BJ (cell line): ENCODE data around the gene HERC5. TPM values are rescaled to one million over a fixed set of nuclear protein-coding genes. Genes with fewer than 3 reads are reported as not detected.

ENCODE experiments used
- CTCF ChIA-PET: fragments of 350-600 bp; formaldehyde crosslinking; extraction: SDS; loops from one replicate; lab custom pipeline; 2021; ENCODE audit warnings: antibody characterized with exemption, inconsistent platforms; lab: Yijun Ruan, JAX
- POLR2A ChIA-PET: fragments of 300-600 bp; sonication (Branson Sonifier 250); formaldehyde crosslinking; extraction: SDS; loops from one replicate; lab custom pipeline; 2021; ENCODE audit warnings: antibody characterized with exemption; lab: Charles Lee
- DNase-seq: peaks from one replicate; pipeline ENCODE4 v3.0.0-alpha.2; 2011; ENCODE audit warnings: low read depth
- H3K27me3 ChIP-seq: 2 replicates; pipeline ENCODE4 v1.6.0; 2011; ENCODE audit warnings: low read length; ENCODE audit not compliant: control insufficient read depth, insufficient read depth
- H3K36me3 ChIP-seq: 2 replicates; pipeline ENCODE4 v1.5.1; 2011; ENCODE audit warnings: low read length; ENCODE audit not compliant: control insufficient read depth, insufficient read depth
- H3K4me3 ChIP-seq: 2 replicates; pipeline ENCODE4 v1.5.1; 2011; ENCODE audit warnings: low read depth, mild to moderate bottlenecking, control low read depth, low read length
- polyA plus RNA-seq: library from polyadenylated mRNA; depleted of rRNA; stranded (reverse); fragments of >200 nt; gene quantifications from 2 replicates; pipeline ENCODE4 v1.2.3, GENCODE V29; 2011
- TF ChIP-seq, protein P1 (sequence below): IDR thresholded peaks from 2 replicates; pipeline ENCODE4 v1.5.1; 2011; ENCODE audit warnings: low read depth, mild to moderate bottlenecking, control low read depth, inconsistent platforms, low read length, moderate library complexity; ENCODE audit not compliant: insufficient read depth

Gene HERC5
- polyA plus RNA-seq, 1 experiment, result 0.05 TPM

DNA sequence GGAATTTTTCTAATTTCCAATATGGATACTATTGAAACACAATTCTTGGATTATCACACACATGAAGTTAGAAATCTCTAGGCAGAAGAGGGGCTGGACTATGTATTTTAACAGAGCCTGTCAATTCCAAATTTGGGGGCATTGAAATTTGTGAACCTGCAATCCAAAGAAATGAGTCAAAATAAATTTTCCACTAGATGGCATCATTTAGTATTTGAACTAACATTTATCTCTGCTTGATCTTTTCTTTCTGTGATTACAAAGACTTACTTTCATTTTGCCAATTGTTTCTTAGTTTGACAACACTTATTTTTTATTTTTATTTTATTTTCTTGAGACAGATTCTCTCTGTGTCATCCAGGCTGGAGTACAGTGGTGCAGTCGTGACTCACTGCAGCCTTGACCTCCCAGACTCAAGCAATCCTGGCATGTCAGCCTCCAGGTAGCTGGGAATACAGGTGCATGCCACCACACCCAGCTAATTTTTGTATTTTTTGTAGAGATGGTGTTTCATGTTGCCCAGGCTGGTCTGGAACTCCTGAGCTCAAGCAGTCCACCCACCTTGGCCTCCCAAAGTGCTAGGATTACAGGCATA lies 69.4 kb downstream of the HERC5 start:
- no peak for DNase-seq
- CTCF ChIA-PET, result interaction anchor here (0.6 to 1.7 kb wide), 5 partner anchors 13 to 498 kb away, joined by 3 to 11 read pairs (median 4); no protein-coding TSS in a partner anchor
- POLR2A ChIA-PET, result interaction anchor here (0.7 kb wide), 1 partner anchor 122 kb away, joined by 12 read pairs; no protein-coding TSS in a partner anchor
- H3K27me3 ChIP-seq, result no peaks in the 10 kb centered on the region
- H3K36me3 ChIP-seq, result 0 out of 2 replicates have a peak, but pooled peaks cover 2% of the 10 kb centered on the region
- no peak overlapping the region for H3K4me3 ChIP-seq
- TF ChIP-seq, protein P1, sequence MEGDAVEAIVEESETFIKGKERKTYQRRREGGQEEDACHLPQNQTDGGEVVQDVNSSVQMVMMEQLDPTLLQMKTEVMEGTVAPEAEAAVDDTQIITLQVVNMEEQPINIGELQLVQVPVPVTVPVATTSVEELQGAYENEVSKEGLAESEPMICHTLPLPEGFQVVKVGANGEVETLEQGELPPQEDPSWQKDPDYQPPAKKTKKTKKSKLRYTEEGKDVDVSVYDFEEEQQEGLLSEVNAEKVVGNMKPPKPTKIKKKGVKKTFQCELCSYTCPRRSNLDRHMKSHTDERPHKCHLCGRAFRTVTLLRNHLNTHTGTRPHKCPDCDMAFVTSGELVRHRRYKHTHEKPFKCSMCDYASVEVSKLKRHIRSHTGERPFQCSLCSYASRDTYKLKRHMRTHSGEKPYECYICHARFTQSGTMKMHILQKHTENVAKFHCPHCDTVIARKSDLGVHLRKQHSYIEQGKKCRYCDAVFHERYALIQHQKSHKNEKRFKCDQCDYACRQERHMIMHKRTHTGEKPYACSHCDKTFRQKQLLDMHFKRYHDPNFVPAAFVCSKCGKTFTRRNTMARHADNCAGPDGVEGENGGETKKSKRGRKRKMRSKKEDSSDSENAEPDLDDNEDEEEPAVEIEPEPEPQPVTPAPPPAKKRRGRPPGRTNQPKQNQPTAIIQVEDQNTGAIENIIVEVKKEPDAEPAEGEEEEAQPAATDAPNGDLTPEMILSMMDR, result peak; percentile 27; the same call in 1 of the 2 replicates

DNA sequence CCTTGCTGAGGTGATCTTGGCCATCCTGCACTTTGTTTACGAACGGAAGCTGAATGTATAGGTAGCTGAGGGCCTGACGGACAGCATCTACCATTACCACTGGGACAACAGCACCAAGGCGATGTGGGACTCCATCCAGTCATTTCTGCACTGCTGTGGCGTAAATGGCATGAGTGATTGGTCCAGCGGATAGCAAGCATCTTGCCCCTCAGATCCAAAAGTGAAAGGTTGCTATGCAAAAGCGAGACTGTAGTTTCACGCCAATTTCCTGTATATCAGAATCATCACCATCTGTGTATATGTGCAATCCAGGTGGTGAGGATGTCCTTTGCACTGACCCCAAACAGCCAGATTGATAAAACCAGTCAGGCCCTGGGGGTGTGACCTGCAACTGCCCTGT lies 70.9 kb downstream of the HERC5 start:
- ChIA-PET POLR2A (no interaction called here), CTCF (interaction anchor here (1.3 to 2.5 kb wide), 4 partner anchors 12 to 496 kb away, joined by 4 to 12 read pairs (median 8); no protein-coding TSS in a partner anchor)
- no peaks in the 10 kb centered on the region for H3K36me3 ChIP-seq
- no peaks in the 10 kb centered on the region for H3K27me3 ChIP-seq
- H3K4me3 ChIP-seq, result no peak overlapping the region
- TF ChIP-seq, protein P1, result no peak
- DNase-seq, result no peak

DNA sequence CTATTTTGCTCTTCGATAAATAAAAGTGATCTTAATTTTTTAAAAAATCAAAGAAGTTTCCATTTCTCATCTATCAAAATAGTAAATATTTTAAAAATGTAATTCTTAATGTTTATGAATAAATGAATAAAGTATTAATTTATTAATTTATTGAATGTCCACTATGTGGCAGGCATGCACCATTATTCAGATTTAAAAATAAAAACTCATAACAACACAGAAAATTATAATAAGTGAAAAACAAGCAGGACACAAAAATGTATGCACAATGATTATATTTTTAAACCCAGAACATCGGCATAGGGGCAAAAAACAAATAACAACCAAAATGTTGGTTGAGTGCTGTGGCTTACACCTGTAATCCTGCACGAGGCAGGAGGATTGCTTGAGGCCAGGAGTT lies 71.9 kb downstream of the HERC5 start:
- Histone ChIP-seq H3K36me3 (no peaks in the 10 kb centered on the region), H3K27me3 (no peaks in the 10 kb centered on the region), H3K4me3 (no peak overlapping the region)
- TF ChIP-seq, protein P1, result no peak
- CTCF ChIA-PET, result interaction anchor here (0.9 to 2.5 kb wide), 4 partner anchors 130 to 494 kb away, joined by 3 to 12 read pairs (median 4); no protein-coding TSS in a partner anchor
- no peak for DNase-seq
- POLR2A ChIA-PET, result no interaction called here

DNA sequence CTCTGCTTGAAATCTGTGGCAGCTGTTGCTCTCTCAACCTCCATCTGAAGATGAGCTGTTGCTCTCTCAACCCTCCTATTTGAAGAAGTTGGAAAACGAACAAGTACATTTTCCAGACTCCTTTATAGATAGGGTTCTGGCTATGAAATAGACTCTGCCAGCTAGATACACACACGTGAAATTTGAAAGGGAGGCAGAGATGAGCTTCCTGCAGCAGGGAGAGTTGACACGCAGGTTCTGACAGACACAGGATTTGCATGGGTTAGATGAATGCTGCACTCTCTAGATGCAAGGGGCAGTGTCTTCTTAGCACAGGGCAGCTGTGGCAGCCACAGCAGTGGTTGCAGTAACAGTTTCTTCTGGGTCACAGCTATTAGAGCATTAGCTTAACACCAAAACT lies 74.6 kb downstream of the HERC5 start:
- no peaks in the 10 kb centered on the region for H3K27me3 ChIP-seq
- ChIA-PET POLR2A (no interaction called here), CTCF (interaction anchor here (0.6 to 4.1 kb wide), 9 partner anchors 8 to 547 kb away, joined by 3 to 19 read pairs (median 6); no protein-coding TSS in a partner anchor)
- no peak for DNase-seq
- no peaks in the 10 kb centered on the region for H3K36me3 ChIP-seq
- TF ChIP-seq, protein P1, result no peak
- H3K4me3 ChIP-seq, result no peak overlapping the region

DNA sequence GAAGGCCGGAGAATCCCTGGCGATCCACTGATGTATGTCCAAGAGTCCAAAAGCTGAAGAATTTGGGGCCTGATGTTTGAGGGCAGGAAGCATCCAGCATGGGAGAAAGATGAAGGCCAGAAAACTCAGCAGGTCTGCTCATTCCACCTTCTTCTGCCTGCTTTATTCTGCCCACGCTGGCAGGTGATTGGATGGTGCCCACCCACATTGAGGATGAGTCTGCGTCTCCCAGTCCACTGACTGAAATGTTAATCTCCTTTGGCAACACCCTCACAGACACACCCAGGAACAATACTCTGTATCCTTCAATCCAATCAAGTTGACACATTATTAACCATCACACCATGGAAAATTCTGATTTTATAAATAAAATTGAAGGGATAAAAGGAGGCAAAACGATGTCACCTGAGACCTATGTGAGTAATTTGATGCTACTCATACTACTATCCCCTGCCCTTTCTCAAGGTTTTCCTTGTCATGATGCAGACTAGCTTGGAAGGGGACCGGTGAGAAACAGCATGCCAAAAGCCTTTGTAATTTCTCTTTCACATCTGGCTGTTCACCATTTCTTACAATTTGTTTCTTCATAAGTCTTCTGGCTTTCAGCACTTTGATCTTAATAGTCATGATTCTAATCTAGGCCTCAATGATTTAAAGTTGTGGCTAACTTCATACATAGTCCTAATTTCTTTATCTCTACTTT lies 76.3 kb downstream of the HERC5 start:
- TF ChIP-seq, protein P1, result no peak
- H3K4me3 ChIP-seq, result no peak overlapping the region
- POLR2A ChIA-PET, result no interaction called here
- CTCF ChIA-PET, result interaction anchor here (0.9 to 4.1 kb wide), 6 partner anchors 14 to 490 kb away, joined by 3 to 19 read pairs (median 4); no protein-coding TSS in a partner anchor
- H3K27me3 ChIP-seq, result no peaks in the 10 kb centered on the region
- peak; percentile 45 for DNase-seq
- no peaks in the 10 kb centered on the region for H3K36me3 ChIP-seq
